ENCODE measurements around the gene CMTM4. TPM values are rescaled to one million over a fixed set of nuclear protein-coding genes. Genes with fewer than 3 reads are reported as not detected.

CMTM4 gene
- polyA plus RNA-seq, 1 donor (not counting 4 experiments of a cell fraction or from before 2014, with no cell fraction given) = 23.1 TPM

DNA sequence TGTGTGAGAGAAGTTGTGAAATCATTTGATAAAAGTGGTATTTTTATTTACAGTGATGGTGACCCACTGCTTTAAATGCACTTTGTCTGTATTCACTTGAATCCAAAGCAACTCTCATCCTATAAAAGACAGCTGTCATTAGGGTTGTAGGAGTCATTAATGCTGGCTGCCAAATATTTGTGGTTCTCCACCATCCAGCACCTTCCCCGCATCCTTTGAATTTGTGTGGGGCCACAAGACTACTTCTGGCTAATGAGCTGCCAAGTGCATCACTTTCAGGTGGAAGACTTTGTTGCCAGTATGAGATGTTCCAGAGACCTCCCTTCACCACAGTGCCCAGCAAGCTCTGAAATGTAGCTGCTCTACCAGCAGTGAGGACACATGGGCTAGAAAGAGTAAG lies 48.7 kb downstream of the CMTM4 start:
- dilution Hi-C loops (cut with MboI; ENCODE audit: extremely low pct_ligation_motif_present, low sequenced_read_pairs) = no loop called here
- peaks cover 26% of the 10 kb centered on the region for H3K79me2 ChIP-seq (ENCODE audit: control insufficient read depth, insufficient read depth, low read length)
- TF ChIP-seq EZH2 (IDR thresholded peaks at IDR 0.05; ENCODE audit: low read length) = no peak
- no peak for TF ChIP-seq CTCF (optimal IDR thresholded peaks at IDR 0.05 in 1 of 3, IDR thresholded peaks at IDR 0.05 in 1 of 3, conservative IDR thresholded peaks at IDR 0.05 in 1 of 3; ENCODE audit: extremely low read depth in 1 of 3, insufficient read depth in 2 of 3, low read length in 3 of 3)

DNA sequence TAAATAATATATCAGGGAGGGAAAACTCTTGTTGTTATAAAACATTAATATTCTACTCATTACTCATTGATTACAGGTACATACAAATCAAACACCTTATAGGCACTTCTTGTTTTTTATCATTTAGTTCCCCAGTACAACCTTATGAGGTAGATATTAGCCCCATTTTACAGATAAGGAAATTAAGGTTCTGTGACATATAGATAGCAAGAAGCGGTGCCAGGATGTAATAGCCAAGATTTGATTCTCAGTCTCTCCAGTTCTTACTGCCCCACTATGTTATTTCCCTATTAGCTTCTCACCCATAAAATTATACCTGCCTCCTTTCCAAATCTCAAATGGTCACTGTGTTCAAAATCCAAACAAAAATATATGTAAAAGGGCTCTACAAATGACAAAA lies 55.2 kb downstream of the CMTM4 start:
- Histone ChIP-seq H3K9me3 (ENCODE audit: control insufficient read depth, low read depth, low read length) (no peaks in the 10 kb centered on the region), H4K20me1 (ENCODE audit: control insufficient read depth, extremely low read depth, insufficient read depth, low read length) (no peaks in the 10 kb centered on the region), H3K9me1 (ENCODE audit: control insufficient read depth, extremely low read depth, insufficient read depth, low read length) (no peaks in the 10 kb centered on the region), H3K27me3 (ENCODE audit: control insufficient read depth, extremely low read depth, insufficient read depth, low read length) (no peaks in the 10 kb centered on the region), H3K27ac (ENCODE audit: control insufficient read depth, insufficient read depth, low read length) (no peak overlapping the region), H2AFZ (ENCODE audit: control insufficient read depth, low read length) (no peak overlapping the region), H3K79me2 (ENCODE audit: control insufficient read depth, insufficient read depth, low read length) (peaks cover 14% of the 10 kb centered on the region), H3K4me2 (ENCODE audit: control insufficient read depth, extremely low read depth, insufficient read depth, low read depth, low read length) (no peak overlapping the region), H3K9ac (ENCODE audit: control insufficient read depth, extremely low read depth, insufficient read depth, low read length) (no peak overlapping the region), H3K36me3 (ENCODE audit: control insufficient read depth in 2 of 2, extremely low read depth in 1 of 2, insufficient read depth in 2 of 2, low read length in 2 of 2) (peaks cover 0 to 2% of the 10 kb centered on the region in 2 experiments), H3K4me1 (ENCODE audit: control insufficient read depth, extremely low read depth, insufficient read depth, low read length) (peaks cover 18% of the 10 kb centered on the region), H3K4me3 (ENCODE audit: control insufficient read depth in 2 of 3, extremely low read depth in 1 of 3, insufficient read depth in 2 of 3, low read depth in 1 of 3, low read length in 3 of 3) (no peak overlapping the region)
- FAIRE-seq (no peak), DNase-seq (ENCODE audit: low read depth, low spot score) (no peak)
- TF ChIP-seq CTCF (optimal IDR thresholded peaks at IDR 0.05 in 1 of 3, IDR thresholded peaks at IDR 0.05 in 1 of 3, conservative IDR thresholded peaks at IDR 0.05 in 1 of 3; ENCODE audit: extremely low read depth in 1 of 3, insufficient read depth in 2 of 3, low read length in 3 of 3) = no peak
- TF ChIP-seq EZH2 (IDR thresholded peaks at IDR 0.05; ENCODE audit: low read length) = no peak
- dilution Hi-C loops (cut with MboI; ENCODE audit: extremely low pct_ligation_motif_present, low sequenced_read_pairs) = no loop called here

More for the DNA sequence above, 48.7 kb downstream of the CMTM4 start:
- Histone ChIP-seq H3K27ac (ENCODE audit: control insufficient read depth, insufficient read depth, low read length) (no peak overlapping the region), H3K4me2 (ENCODE audit: control insufficient read depth, extremely low read depth, insufficient read depth, low read depth, low read length) (no peak overlapping the region), H3K4me3 (ENCODE audit: control insufficient read depth in 2 of 3, extremely low read depth in 1 of 3, insufficient read depth in 2 of 3, low read depth in 1 of 3, low read length in 3 of 3) (no peak overlapping the region), H3K4me1 (ENCODE audit: control insufficient read depth, extremely low read depth, insufficient read depth, low read length) (peaks cover 27% of the 10 kb centered on the region), H3K36me3 (ENCODE audit: control insufficient read depth in 2 of 2, extremely low read depth in 1 of 2, insufficient read depth in 2 of 2, low read length in 2 of 2) (peaks cover 0 to 3% of the 10 kb centered on the region in 2 experiments), H3K9me1 (ENCODE audit: control insufficient read depth, extremely low read depth, insufficient read depth, low read length) (no peaks in the 10 kb centered on the region), H3K27me3 (ENCODE audit: control insufficient read depth, extremely low read depth, insufficient read depth, low read length) (no peaks in the 10 kb centered on the region), H4K20me1 (ENCODE audit: control insufficient read depth, extremely low read depth, insufficient read depth, low read length) (peaks cover 3% of the 10 kb centered on the region), H2AFZ (ENCODE audit: control insufficient read depth, low read length) (no peak overlapping the region), H3K9ac (ENCODE audit: control insufficient read depth, extremely low read depth, insufficient read depth, low read length) (no peak overlapping the region), H3K9me3 (ENCODE audit: control insufficient read depth, low read depth, low read length) (no peaks in the 10 kb centered on the region)
- FAIRE-seq = no peak
- no peak for DNase-seq (ENCODE audit: low read depth, low spot score)
